ENCODE data around the gene TMEM267.

TMEM267 gene

GRCh38 chr5:43437062-43437660 is 46.5 kb downstream of the TMEM267 start:
- Histone ChIP-seq H3K4me3 (no peak overlapping the region), H3K4me1 (peaks cover 0 to 14% (median 6%) of the 10 kb centered on the region in 4 donors), H3K27me3 (no peaks in the 10 kb centered on the region), H3K36me3 (peaks cover 0 to under 1% (median 0%) of the 10 kb centered on the region in 3 donors), H3K9me3 (peaks cover 0 to 32% (median 14%) of the 10 kb centered on the region in 3 donors), H3K27ac (no peak overlapping the region)
- DNase-seq: no peak
- TF ChIP-seq CTCF (IDR thresholded peaks at IDR 0.05): no peak
- intact Hi-C loops (cut with DNase I; ENCODE audit: low total_unique reads): no loop called here

DNA sequence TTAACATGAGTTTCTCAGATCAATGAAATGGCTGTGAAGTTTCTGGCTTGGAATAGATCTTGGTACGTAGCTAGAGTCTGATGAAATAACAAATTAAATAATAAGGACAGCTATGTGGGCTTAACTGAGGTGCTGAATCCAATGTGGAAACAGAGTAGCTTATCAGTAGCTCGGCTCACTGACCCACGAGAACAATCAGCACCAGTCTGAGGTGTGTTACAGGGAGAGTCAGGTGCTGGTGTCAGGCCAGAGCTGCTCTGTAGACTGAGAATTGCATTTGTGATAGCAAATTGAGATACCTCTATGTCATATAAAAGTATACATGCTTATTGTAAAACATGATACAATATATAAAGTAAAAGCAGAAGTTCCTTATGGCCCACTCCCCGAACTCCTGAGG is 50.3 kb downstream of the TMEM267 start:
- Histone ChIP-seq H3K27me3 (no peaks in the 10 kb centered on the region), H3K27ac (no peak overlapping the region), H3K36me3 (no peaks in the 10 kb centered on the region), H3K4me3 (no peak overlapping the region), H3K4me1 (peaks cover 0 to 16% (median 7%) of the 10 kb centered on the region in 4 donors), H3K9me3 (peaks cover 0 to 4% (median 3%) of the 10 kb centered on the region in 3 donors)
- DNase-seq: no peak
- intact Hi-C loops (cut with DNase I; ENCODE audit: low total_unique reads): no loop called here
- no peak for TF ChIP-seq CTCF (IDR thresholded peaks at IDR 0.05)

- H3K27me3 ChIP-seq: no peaks in the 10 kb centered on the region
- no peak for TF ChIP-seq CTCF (IDR thresholded peaks at IDR 0.05)
- intact Hi-C loops (cut with DNase I; ENCODE audit: low total_unique reads): no loop called here
- no peaks in the 10 kb centered on the region for H3K36me3 ChIP-seq
- H3K4me1 ChIP-seq: peaks cover 0 to 23% (median 7%) of the 10 kb centered on the region in 4 donors
- DNase-seq: peak; percentile 75 to 87
- no peaks in the 10 kb centered on the region for H3K9me3 ChIP-seq
- H3K27ac ChIP-seq: peak overlapping the region in 1 of 2 donors; percentile 13
- H3K4me3 ChIP-seq: no peak overlapping the region
These were observed 50.9 kb downstream of the TMEM267 start for GRCh38 chr5:43432486-43433375.

- Histone ChIP-seq H3K36me3 (no peaks in the 10 kb centered on the region), H3K27me3 (no peaks in the 10 kb centered on the region), H3K9me3 (no peaks in the 10 kb centered on the region), H3K27ac (no peak overlapping the region), H3K4me3 (no peak overlapping the region), H3K4me1 (peaks cover 0 to 30% (median 7%) of the 10 kb centered on the region in 4 donors)
- TF ChIP-seq CTCF (IDR thresholded peaks at IDR 0.05): no peak
- intact Hi-C loops (cut with DNase I; ENCODE audit: low total_unique reads): no loop called here
- DNase-seq: no peak
These were observed 54.0 kb downstream of the TMEM267 start for GRCh38 chr5:43429706-43430105.

GRCh38 chr5:43429016-43429415 is 54.6 kb downstream of the TMEM267 start:
- no peaks in the 10 kb centered on the region for H3K36me3 ChIP-seq
- H3K4me1 ChIP-seq: peaks cover 0 to 30% (median 7%) of the 10 kb centered on the region in 4 donors
- intact Hi-C loops (cut with DNase I; ENCODE audit: low total_unique reads): no loop called here
- TF ChIP-seq CTCF (IDR thresholded peaks at IDR 0.05): no peak
- H3K27me3 ChIP-seq: no peaks in the 10 kb centered on the region
- H3K4me3 ChIP-seq: no peak overlapping the region
- no peak overlapping the region for H3K27ac ChIP-seq
- DNase-seq: no peak
- no peaks in the 10 kb centered on the region for H3K9me3 ChIP-seq
